Measurements from ENCODE around the gene TP53BP2.

- no peak for TF ChIP-seq CTCF (IDR thresholded peaks at IDR 0.05; ENCODE audit: borderline replicate concordance, extremely low read depth, low read length, poor library complexity, severe bottlenecking)
- no peak for TF ChIP-seq EZH2 (IDR thresholded peaks at IDR 0.05; ENCODE audit: borderline replicate concordance, low read depth, low read length, severe bottlenecking)
Observed at GRCh38 chr1:223833948-223834347, 11.8 kb downstream of the TP53BP2 start.
